CD4-positive, alpha-beta T cell (primary cell): ENCODE results near the gene NFILZ. TPM values are rescaled to one million over a fixed set of nuclear protein-coding genes. Genes with fewer than 3 reads are reported as not detected.

Experiments used
- ATAC-seq: fragments of 200-7000 bp; cut with Tn5 transposase; one replicate; pipeline ENCODE4 v1.10.0; 2022; ENCODE audit warnings: mild to moderate bottlenecking; ENCODE audit not compliant: poor library complexity
- CTCF ChIA-PET: fragments of 350-600 bp; sonication (Branson Sonifier 250); formaldehyde crosslinking; loops from one replicate; lab custom pipeline; 2021; ENCODE audit warnings: antibody characterized with exemption, inconsistent platforms; lab: Charles Lee
- POLR2A ChIA-PET: fragments of 350-600 bp; sonication (Branson Sonifier 250); formaldehyde crosslinking; loops from one replicate; lab custom pipeline; 2021; ENCODE audit warnings: antibody characterized with exemption, inconsistent platforms; lab: Charles Lee
- DNase-seq, 14 experiments: peaks; one replicate each; pipeline ENCODE4 v3.0.0-alpha.2; 2013 to 2020; ENCODE audit warnings: mixed read lengths in 2 of 14
- H3K27ac ChIP-seq, 2 donors: one replicate each; pipeline versions ENCODE4 v1.5.1 to v1.7.0; 2013; ENCODE audit warnings: low read length in 2 of 2, low read depth in 1 of 2, mild to moderate bottlenecking in 1 of 2
- H3K27me3 ChIP-seq, 2 experiments: 1 replicate in 1 of 2; 2 replicates in 1 of 2; pipeline versions ENCODE4 v1.6.1 to v1.7.0; 2013; ENCODE audit warnings: low read length in 2 of 2, control low read depth in 1 of 2, mild to moderate bottlenecking in 1 of 2, moderate library complexity in 1 of 2; ENCODE audit not compliant: insufficient read depth in 2 of 2, control insufficient read depth in 1 of 2
- H3K36me3 ChIP-seq: one replicate; pipeline ENCODE4 v1.6.1; 2013; ENCODE audit warnings: low read length, control low read depth; ENCODE audit not compliant: insufficient read depth
- H3K4me1 ChIP-seq: one replicate; pipeline ENCODE4 v1.6.1; 2013; ENCODE audit warnings: low read length, control low read depth; ENCODE audit not compliant: insufficient read depth
- H3K4me3 ChIP-seq: one replicate; pipeline ENCODE4 v1.5.1; 2013; ENCODE audit warnings: mild to moderate bottlenecking, low read length, moderate library complexity
- H3K9me3 ChIP-seq, 2 experiments: 1 replicate in 1 of 2; 2 replicates in 1 of 2; pipeline versions ENCODE4 v1.6.1 to v1.7.0; 2013; ENCODE audit warnings: low read length in 2 of 2, mild to moderate bottlenecking in 2 of 2, control low read depth in 1 of 2, moderate library complexity in 1 of 2; ENCODE audit not compliant: control insufficient read depth in 1 of 2, insufficient read depth in 1 of 2
- H3K27ac Mint-ChIP-seq: one replicate; pipeline ENCODE4 v1.8.0; 2020; ENCODE audit warnings: mixed read lengths
- H3K27me3 Mint-ChIP-seq: one replicate; pipeline ENCODE4 v1.8.0; 2021; ENCODE audit warnings: mixed read lengths
- H3K36me3 Mint-ChIP-seq: one replicate; pipeline ENCODE4 v1.8.0; 2021; ENCODE audit warnings: low read depth, mixed read lengths
- H3K4me1 Mint-ChIP-seq: one replicate; pipeline ENCODE4 v1.8.0; 2021; ENCODE audit warnings: low read depth, mixed read lengths
- H3K4me3 Mint-ChIP-seq: one replicate; pipeline ENCODE4 v1.8.0; 2020; ENCODE audit warnings: mild to moderate bottlenecking, mixed read lengths
- H3K9me3 Mint-ChIP-seq: one replicate; pipeline ENCODE4 v1.8.0; 2020; ENCODE audit warnings: mixed read lengths
- CTCF ChIP-seq: fragments of 200-600 bp; IDR thresholded peaks from one replicate; pipeline ENCODE4 v1.8.0; 2022; ENCODE audit warnings: antibody characterized with exemption, mild to moderate bottlenecking
- intact Hi-C, 2 experiments: fragments of 100-400 bp; cut with DNase I in 1 of 2; cut with micrococcal nuclease in 1 of 2; formaldehyde crosslinking; loops; one replicate each; pipeline versions ENCODE4 v1.15.1 to v1.9.0; 2023 to 2025; cut with DNase I, micrococcal nuclease
- total RNA-seq, 174 experiments: library from RNA in 2 of 174; stranded (reverse) in 2 of 174; gene quantifications; one replicate each; pipeline ENCODE4 v1.2.3 and lab custom pipeline; 2021 to 2026

The NFILZ gene
- total RNA-seq, 2 experiments from 2014 or later, result not detected

- ATAC-seq (no peak), DNase-seq (no peak)
- no peaks in the 10 kb centered on the region for H3K36me3 ChIP-seq
- ChIA-PET POLR2A (no interaction called here), CTCF (no interaction called here)
- no peaks in the 10 kb centered on the region for H3K4me1 Mint-ChIP-seq
- TF ChIP-seq CTCF, result no peak
- H3K4me3 Mint-ChIP-seq, result no peak overlapping the region
- intact Hi-C loops, result no loop called here
- no peaks in the 10 kb centered on the region for H3K9me3 Mint-ChIP-seq
- H3K27me3 Mint-ChIP-seq, result peaks cover 6% of the 10 kb centered on the region
- peaks cover 8% of the 10 kb centered on the region for H3K4me1 ChIP-seq
- H3K27ac Mint-ChIP-seq, result no peak overlapping the region
- no peak overlapping the region for H3K4me3 ChIP-seq
- H3K27me3 ChIP-seq, result peaks cover 0 to 4% of the 10 kb centered on the region in 2 experiments
- H3K36me3 Mint-ChIP-seq, result no peaks in the 10 kb centered on the region
- no peaks in the 10 kb centered on the region for H3K9me3 ChIP-seq
- H3K27ac ChIP-seq, result no peak overlapping the region
Observed at GRCh38 chr19:8648240-8648639, 17.8 kb downstream of the NFILZ start.

- H3K36me3 Mint-ChIP-seq, result no peaks in the 10 kb centered on the region
- peak overlapping the region; percentile 58 for H3K4me3 Mint-ChIP-seq
- DNase-seq, result peak; percentile 44 to 85 (median 64)
- no peaks in the 10 kb centered on the region for H3K9me3 Mint-ChIP-seq
- Histone ChIP-seq H3K27me3 (no peaks in the 10 kb centered on the region), H3K9me3 (no peaks in the 10 kb centered on the region), H3K27ac (no peak overlapping the region), H3K4me3 (peak overlapping the region; percentile 19), H3K4me1 (peaks cover 25% of the 10 kb centered on the region), H3K36me3 (no peaks in the 10 kb centered on the region)
- intact Hi-C loops, result loop anchor here (1.0 to 10.0 kb wide), 3 partner anchors 40 to 426 kb away; no protein-coding TSS in a partner anchor
- CTCF ChIA-PET, result interaction anchor here (0.7 to 3.9 kb wide), 4 partner anchors 13 to 40 kb away, joined by 3 to 25 read pairs (median 4); no protein-coding TSS in a partner anchor
- peaks cover 13% of the 10 kb centered on the region for H3K4me1 Mint-ChIP-seq
- peak; percentile 99 for TF ChIP-seq CTCF
- no peak overlapping the region for H3K27ac Mint-ChIP-seq
- no peaks in the 10 kb centered on the region for H3K27me3 Mint-ChIP-seq
- POLR2A ChIA-PET, result interaction anchor here (1.2 to 2.1 kb wide), 2 partner anchors 9 to 39 kb away, joined by 4 to 10 read pairs; no protein-coding TSS in a partner anchor
- ATAC-seq, result peak; percentile 87
Observed at GRCh38 chr19:8654591-8655339, 24.3 kb downstream of the NFILZ start.

GRCh38 chr19:8655340-8655709 is 24.9 kb downstream of the NFILZ start:
- H3K27me3 Mint-ChIP-seq, result no peaks in the 10 kb centered on the region
- ATAC-seq, result peak; percentile 51
- H3K9me3 Mint-ChIP-seq, result no peaks in the 10 kb centered on the region

More at GRCh38 chr19:8655340-8655709, 24.9 kb downstream of the NFILZ start:
- peaks cover 13% of the 10 kb centered on the region for H3K4me1 Mint-ChIP-seq
- no peaks in the 10 kb centered on the region for H3K27me3 ChIP-seq
- H3K27ac Mint-ChIP-seq, result no peak overlapping the region
- ChIA-PET POLR2A (interaction anchor here (2.1 kb wide), 1 partner anchor 39 kb away, joined by 10 read pairs; no protein-coding TSS in a partner anchor), CTCF (interaction anchor here (0.7 to 3.9 kb wide), 3 partner anchors 13 to 41 kb away, joined by 3 to 25 read pairs (median 5); no protein-coding TSS in a partner anchor)
- H3K27ac ChIP-seq, result no peak overlapping the region
- intact Hi-C loops, result loop anchor here in 1 of 2 experiments (10.0 kb wide), 1 partner anchor 329 kb away; no protein-coding TSS in a partner anchor
- no peak overlapping the region for H3K4me3 ChIP-seq
- H3K9me3 ChIP-seq, result no peaks in the 10 kb centered on the region
- TF ChIP-seq CTCF, result no peak
- H3K36me3 Mint-ChIP-seq, result no peaks in the 10 kb centered on the region
- peaks cover 19% of the 10 kb centered on the region for H3K4me1 ChIP-seq
- peak in 11 of 14 experiments; percentile 8 to 64 (median 26) for DNase-seq
- H3K36me3 ChIP-seq, result no peaks in the 10 kb centered on the region
- no peak overlapping the region for H3K4me3 Mint-ChIP-seq
